ENCODE measurements around the gene HSD17B1. TPM values are rescaled to one million over a fixed set of nuclear protein-coding genes. Genes with fewer than 3 reads are reported as not detected.
A peak's percentile ranks its signal among the peaks of the same experiment; 100 is the strongest.

HSD17B1 gene
- total RNA-seq, 1 experiment from 2014 or later: 0.48 TPM

DNA sequence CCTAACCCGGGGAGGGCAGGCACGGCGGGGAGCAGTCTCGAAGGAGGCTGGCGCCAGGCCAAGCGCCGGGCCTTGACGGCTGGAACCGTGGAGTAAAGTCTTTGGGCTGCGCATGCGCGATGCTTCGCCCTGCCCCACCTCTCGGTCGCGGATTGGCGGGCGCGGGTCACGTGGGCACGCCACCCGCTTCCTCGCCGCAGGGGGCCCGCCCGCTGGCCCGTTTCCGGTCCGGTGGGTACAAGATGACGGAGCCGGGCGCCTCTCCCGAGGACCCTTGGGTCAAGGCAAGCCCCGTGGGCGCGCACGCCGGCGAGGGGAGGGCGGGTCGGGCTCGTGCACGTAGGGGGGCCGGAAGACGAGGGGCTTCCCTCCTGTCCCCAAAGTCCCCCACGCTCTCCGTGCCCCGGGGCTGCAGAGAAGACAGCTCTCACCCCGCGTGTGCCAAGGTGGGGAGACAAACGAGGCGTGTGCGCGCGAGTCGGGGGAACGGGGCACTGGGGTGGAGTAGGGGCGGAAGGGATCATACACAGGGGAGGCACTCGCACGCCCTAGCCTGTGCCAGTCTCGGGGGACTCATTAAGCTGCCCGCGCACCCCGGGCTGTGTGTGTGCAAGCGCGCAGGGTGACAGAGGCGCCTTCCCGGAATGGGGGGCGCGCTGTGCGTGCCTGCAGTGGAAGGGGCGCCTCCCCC is 14.3 kb downstream of the HSD17B1 start, which contains the start of gene MLX:
Gene MLX (plus strand): TSS at position 218 of the 691 bp plus-strand sequence. CDS start 25 bp downstream, at position 243.
- DNase-seq (ENCODE audit: low spot score): peak; percentile 85

- DNase-seq (ENCODE audit: low spot score): no peak
These were observed 15.8 kb downstream of the HSD17B1 start for GRCh38 chr17:42568341-42569111.

DNA sequence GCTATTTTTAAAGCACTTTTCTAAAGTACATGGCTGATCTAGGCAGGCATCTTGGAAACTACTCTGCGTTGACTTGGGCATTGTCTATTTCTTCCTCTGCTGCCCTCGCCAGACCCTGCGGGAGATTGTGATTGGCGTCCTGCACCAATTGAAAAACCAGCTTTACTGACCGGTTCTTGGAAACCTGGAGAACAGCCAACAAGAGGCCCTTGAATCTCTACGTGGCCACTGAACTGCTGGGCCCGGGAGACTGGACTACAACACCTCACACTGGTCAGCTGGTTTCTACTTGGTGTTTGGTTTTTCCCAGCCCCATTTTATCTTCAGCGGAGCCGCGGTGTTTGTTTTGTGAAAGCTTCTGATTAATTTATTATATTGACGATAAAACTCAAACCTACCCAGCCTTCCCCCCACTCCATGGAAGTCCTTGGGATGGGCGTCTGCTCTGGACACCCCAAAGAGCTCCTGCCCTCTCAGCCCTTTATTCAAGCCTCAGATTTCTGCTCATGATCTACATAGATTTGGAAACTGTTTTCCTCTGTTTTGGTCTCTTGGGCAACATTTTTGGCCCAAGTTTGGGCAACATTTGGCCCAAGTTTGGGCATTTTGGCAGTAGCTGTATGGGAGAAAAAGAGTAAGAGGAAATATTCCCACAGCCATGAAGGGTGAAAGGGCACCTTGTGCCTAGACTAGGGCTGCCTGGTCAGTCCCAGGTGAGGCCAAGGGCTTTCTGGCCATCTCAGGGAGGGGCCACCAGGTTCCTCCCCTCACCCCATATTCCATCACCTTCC is 18.9 kb downstream of the HSD17B1 start:
- DNase-seq (ENCODE audit: low spot score): no peak

- no peak for DNase-seq (ENCODE audit: low spot score)
These were observed 20.4 kb downstream of the HSD17B1 start for GRCh38 chr17:42573095-42573494.

- DNase-seq (ENCODE audit: low spot score): no peak
These were observed 21.7 kb downstream of the HSD17B1 start for GRCh38 chr17:42574463-42574862.

DNA sequence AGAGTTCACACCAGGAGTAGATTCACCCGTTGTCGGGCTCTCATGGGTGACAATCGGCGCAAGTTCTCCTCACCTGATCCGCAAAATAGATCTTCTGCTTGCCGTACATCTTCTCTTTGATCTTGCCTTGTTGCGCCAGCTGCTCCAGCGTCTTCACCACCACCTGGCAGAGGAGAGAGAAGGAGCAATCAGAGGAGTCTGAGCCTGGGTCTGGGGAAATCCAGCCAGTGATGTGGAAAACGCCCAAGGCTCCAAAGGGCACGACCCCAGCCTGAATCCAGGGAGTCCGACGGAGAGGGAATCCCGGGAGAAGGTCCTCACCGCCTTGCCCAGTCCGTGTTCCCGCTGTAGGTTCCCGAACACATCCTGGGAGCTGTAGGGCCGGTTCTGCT is 24.4 kb downstream of the HSD17B1 start:
- no peak for DNase-seq (ENCODE audit: low spot score)

GRCh38 chr17:42577532-42578281 is 25.0 kb downstream of the HSD17B1 start, which contains the start of gene PSMC3IP:
Gene PSMC3IP (minus strand): TSS chr17:42577729. CDS start chr17:42577686, 43 bp downstream.
- DNase-seq (ENCODE audit: low spot score): peak; percentile 89

GRCh38 chr17:42578282-42578869 is 25.7 kb downstream of the HSD17B1 start:
- peak; percentile 70 for DNase-seq (ENCODE audit: low spot score)

DNA sequence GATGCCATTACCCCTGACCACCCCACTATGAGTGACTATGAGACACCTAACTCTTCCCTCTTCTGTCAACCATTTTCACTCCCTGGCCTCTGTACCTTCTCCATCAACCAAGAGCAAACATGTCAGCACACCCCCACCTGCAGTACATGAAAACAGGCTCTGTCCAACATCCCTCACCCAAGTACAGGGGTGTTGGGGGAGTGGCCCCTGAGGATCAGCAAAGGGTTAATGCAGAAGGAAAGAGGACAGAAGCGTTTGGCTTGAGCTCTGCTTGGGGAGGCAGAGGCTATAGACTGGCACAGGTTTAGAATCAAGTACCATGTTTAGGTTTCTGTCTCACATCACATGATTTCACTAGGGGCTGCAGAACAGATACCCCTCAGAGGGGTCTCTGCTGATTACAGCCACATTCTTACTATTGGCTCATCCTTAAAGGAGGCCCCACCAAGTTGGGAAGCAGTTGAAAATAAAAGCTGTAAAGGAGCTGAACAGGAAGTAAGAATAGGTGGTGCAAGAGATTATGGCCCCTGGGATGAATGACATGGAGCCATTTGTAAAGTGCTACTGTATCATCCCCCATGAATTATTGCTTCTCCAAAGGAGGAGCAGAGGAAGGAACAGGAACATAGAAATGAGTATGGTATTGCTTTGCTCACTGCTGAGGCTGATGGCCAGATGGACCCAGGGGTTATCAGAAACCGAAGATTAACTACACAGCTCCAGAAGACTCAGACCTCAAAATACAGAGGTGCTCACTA is 27.2 kb downstream of the HSD17B1 start:
- no peak for DNase-seq (ENCODE audit: low spot score)

DNA sequence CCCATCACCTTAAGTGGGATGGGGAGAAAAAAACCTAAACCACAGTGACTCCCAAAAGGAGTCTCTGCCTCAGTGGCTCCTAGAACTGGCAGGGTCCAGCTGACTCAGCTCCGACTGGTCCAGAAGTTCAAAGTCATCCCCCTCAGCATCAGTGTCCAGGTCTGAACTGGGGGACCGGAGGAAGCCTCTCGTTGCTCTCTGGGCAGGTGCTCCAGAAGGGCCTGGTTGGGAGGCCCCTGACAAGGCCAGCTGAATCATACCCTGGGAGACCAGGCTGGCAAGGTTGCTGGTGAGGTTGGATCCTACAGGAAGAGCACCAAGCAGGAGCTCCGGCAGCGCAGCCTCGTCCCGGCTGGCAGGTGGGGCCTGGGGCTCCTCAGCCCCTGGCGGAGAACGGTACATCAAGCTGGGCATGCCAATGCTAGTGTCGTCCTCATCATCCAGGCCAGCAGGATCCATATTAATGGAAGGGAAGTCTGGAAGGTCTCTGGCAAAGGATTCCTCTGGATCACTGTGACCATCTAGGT is 29.1 kb downstream of the HSD17B1 start:
- no peak for DNase-seq (ENCODE audit: low spot score)

GRCh38 chr17:42584880-42585279 is 32.2 kb downstream of the HSD17B1 start:
- no peak for DNase-seq (ENCODE audit: low spot score)

DNA sequence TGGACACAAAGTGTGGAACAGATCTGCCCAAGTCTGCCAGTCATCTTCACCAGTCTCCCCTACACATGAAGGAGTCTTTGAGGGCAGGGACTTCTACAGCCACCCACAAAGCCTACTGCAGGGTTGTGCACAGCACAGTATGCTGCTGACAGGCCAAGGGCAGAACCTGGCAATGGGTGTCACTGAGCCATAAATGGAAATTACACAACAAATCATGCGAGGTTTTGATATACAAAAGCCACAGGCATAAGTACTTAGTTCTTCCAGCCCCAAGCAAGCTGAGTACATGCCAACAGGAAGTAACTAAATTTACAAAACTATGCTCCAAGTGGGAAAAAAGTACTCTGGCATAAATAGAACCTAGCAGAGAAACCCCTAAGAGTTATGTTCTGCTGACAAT is 32.6 kb downstream of the HSD17B1 start:
- no peak for DNase-seq (ENCODE audit: low spot score)

GRCh38 chr17:42586514-42587230 is 33.9 kb downstream of the HSD17B1 start:
- no peak for DNase-seq (ENCODE audit: low spot score)

GRCh38 chr17:42590886-42591285 is 38.2 kb downstream of the HSD17B1 start:
- no peak for DNase-seq (ENCODE audit: low spot score)

DNA sequence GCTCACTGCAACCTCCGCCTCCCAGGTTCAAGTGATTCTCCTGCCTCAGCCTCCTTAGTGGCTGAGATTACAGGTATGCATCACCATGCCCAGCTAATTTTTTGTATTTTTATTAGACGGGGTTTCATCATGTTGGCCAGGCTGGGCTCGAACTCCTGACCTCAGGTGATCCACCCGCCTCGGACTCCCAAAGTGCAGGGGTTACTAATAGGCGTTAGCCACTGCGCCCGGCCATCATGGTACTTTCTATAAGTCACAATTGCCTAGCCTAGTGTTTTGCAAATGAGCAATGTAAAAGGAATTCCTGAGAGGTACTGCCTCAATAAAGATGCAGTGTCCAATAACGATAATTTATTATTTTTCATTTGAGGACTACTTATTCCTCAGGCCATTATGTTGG is 38.7 kb downstream of the HSD17B1 start:
- no peak for DNase-seq (ENCODE audit: low spot score)

DNA sequence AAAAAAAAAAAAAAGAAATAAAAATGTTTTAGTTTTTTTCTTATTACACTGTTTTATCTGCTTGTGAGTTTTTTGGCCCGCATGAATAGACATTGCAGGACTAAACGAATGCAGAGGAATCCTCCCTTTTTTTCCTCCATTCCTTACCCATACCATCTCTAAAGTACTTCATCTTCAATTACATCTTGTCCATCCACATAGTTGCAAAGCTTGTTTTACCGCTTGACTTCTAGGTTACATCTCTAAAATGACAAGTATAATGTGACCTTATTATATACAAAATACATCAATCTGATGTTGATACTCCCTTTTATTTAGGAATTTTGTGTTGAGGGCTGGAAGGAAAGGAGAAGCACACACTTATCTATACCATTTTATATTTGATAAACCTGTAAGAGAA is 43.7 kb downstream of the HSD17B1 start:
- DNase-seq (ENCODE audit: low spot score): no peak

GRCh38 chr17:42598905-42599304 is 46.2 kb downstream of the HSD17B1 start:
- DNase-seq (ENCODE audit: low spot score): no peak

DNA sequence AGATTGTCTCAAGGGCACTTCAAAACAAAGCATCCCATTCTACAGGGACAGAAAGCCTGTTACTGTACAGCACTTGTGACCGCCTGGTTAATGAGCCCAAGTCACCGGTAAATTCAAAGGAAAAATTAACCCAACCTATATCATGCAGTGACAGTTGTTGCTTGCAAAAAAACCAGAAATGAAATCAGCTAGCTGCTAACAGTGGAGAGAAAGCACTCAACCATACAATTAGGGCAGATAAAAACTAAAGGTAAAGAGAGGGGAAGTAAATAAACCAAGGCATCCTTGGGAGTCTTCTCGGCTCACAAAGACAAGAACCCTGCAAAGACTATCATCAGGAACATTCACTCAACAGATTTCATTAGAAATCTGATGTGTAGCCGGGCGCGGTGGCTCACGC is 50.6 kb downstream of the HSD17B1 start:
- DNase-seq (ENCODE audit: low spot score): no peak
